H9 (cell line): ENCODE results near the gene CCDC70. TPM values are rescaled to one million over a fixed set of nuclear protein-coding genes. Genes with fewer than 3 reads are reported as not detected.

ENCODE experiments used
- DNase-seq: peaks from one replicate; pipeline ENCODE4 v3.0.0-alpha.2; 2017
- H2AFZ ChIP-seq: one replicate; pipeline ENCODE4 v1.6.1; 2013; ENCODE audit warnings: mild to moderate bottlenecking, low read length, control low read depth, moderate library complexity
- H2AK5ac ChIP-seq: 2 replicates; pipeline ENCODE4 v1.6.1; 2013; ENCODE audit warnings: low read length, control low read depth, mixed read lengths; ENCODE audit not compliant: insufficient read length
- H2BK120ac ChIP-seq: one replicate; pipeline ENCODE4 v1.6.1; 2013; ENCODE audit warnings: low read depth, mild to moderate bottlenecking, low read length, control low read depth, inconsistent platforms; ENCODE audit not compliant: poor library complexity, severe bottlenecking
- H2BK12ac ChIP-seq: 2 replicates; pipeline ENCODE4 v1.6.1; 2013; ENCODE audit warnings: low read length, control low read depth, mixed read lengths, low read depth; ENCODE audit not compliant: insufficient read length
- H2BK15ac ChIP-seq: 2 replicates; pipeline ENCODE4 v1.6.1; 2013; ENCODE audit warnings: low read depth, low read length, control low read depth
- H2BK20ac ChIP-seq: one replicate; pipeline ENCODE4 v1.6.1; 2013; ENCODE audit warnings: low read depth, mild to moderate bottlenecking, low read length, control low read depth, inconsistent platforms; ENCODE audit not compliant: poor library complexity, severe bottlenecking
- H2BK5ac ChIP-seq: 2 replicates; pipeline ENCODE4 v1.6.1; 2013; ENCODE audit warnings: low read length, control low read depth, mixed read lengths; ENCODE audit not compliant: insufficient read length
- H3K14ac ChIP-seq: 2 replicates; pipeline ENCODE4 v1.6.1; 2013; ENCODE audit warnings: low read length, control low read depth; ENCODE audit not compliant: insufficient read depth
- H3K18ac ChIP-seq: 2 replicates; pipeline ENCODE4 v1.6.1; 2013; ENCODE audit warnings: low read depth, mild to moderate bottlenecking, mixed read lengths, low read length, control low read depth; ENCODE audit not compliant: insufficient read length
- H3K23ac ChIP-seq: 2 replicates; pipeline ENCODE4 v1.6.1; 2013; ENCODE audit warnings: low read length, control low read depth, mixed read lengths, low read depth; ENCODE audit not compliant: insufficient read length
- H3K23me2 ChIP-seq: 2 replicates; pipeline ENCODE4 v1.6.1; 2013; ENCODE audit warnings: low read depth, mild to moderate bottlenecking, mixed read lengths, low read length, control low read depth; ENCODE audit not compliant: insufficient read length, poor library complexity, severe bottlenecking
- H3K27ac ChIP-seq: 2 replicates; pipeline ENCODE4 v1.5.1; 2013; ENCODE audit warnings: low read length, control low read depth, mixed read lengths, low read depth; ENCODE audit not compliant: insufficient read length
- H3K27me3 ChIP-seq: 2 replicates; pipeline ENCODE4 v1.6.1; 2013; ENCODE audit warnings: low read length, control low read depth, inconsistent platforms; ENCODE audit not compliant: insufficient read depth
- H3K4ac ChIP-seq: 2 replicates; pipeline ENCODE4 v1.6.1; 2013; ENCODE audit warnings: low read depth, mild to moderate bottlenecking, control low read depth, inconsistent platforms, low read length, moderate library complexity
- H3K4me1 ChIP-seq: 2 replicates; pipeline ENCODE4 v1.6.1; 2013; ENCODE audit warnings: low read length, control low read depth, inconsistent platforms; ENCODE audit not compliant: insufficient read depth
- H3K4me2 ChIP-seq: 2 replicates; pipeline ENCODE4 v1.6.1; 2013; ENCODE audit warnings: low read length, control low read depth, mixed read lengths; ENCODE audit not compliant: insufficient read length, insufficient read depth
- H3K56ac ChIP-seq: 2 replicates; pipeline ENCODE4 v1.6.1; 2013; ENCODE audit warnings: low read depth, mild to moderate bottlenecking, mixed read lengths, low read length, control low read depth; ENCODE audit not compliant: insufficient read length
- H3K79me1 ChIP-seq: 2 replicates; pipeline ENCODE4 v1.6.1; 2013; ENCODE audit warnings: low read depth, mild to moderate bottlenecking, moderate library complexity, low read length, control low read depth, inconsistent platforms; ENCODE audit not compliant: insufficient read depth, poor library complexity, severe bottlenecking
- H3K79me2 ChIP-seq: 2 replicates; pipeline ENCODE4 v1.6.1; 2013; ENCODE audit warnings: low read length, control low read depth, inconsistent platforms; ENCODE audit not compliant: insufficient read depth
- H3K9ac ChIP-seq: 2 replicates; pipeline ENCODE4 v1.6.1; 2013; ENCODE audit warnings: low read length, control low read depth, mixed read lengths; ENCODE audit not compliant: insufficient read length; ENCODE audit errors: extremely low read depth
- H3K9me3 ChIP-seq: one replicate; pipeline ENCODE4 v1.6.1; 2013; ENCODE audit warnings: low read depth, low read length, inconsistent platforms; ENCODE audit not compliant: control insufficient read depth
- H3T11ph ChIP-seq: one replicate; pipeline ENCODE4 v1.6.1; 2013; ENCODE audit warnings: mild to moderate bottlenecking, low read length, control low read depth, inconsistent platforms
- H4K20me1 ChIP-seq: one replicate; pipeline ENCODE4 v1.6.1; 2013; ENCODE audit not compliant: control insufficient read depth, insufficient read length, insufficient read depth
- H4K5ac ChIP-seq: 2 replicates; pipeline ENCODE4 v1.6.1; 2013; ENCODE audit warnings: low read depth, mild to moderate bottlenecking, mixed read lengths, low read length, control low read depth; ENCODE audit not compliant: insufficient read length
- H4K8ac ChIP-seq: replicated peaks from 2 replicates; pipeline ENCODE4 v1.6.1; 2013; ENCODE audit warnings: low read length, control low read depth, mixed read lengths, low read depth; ENCODE audit not compliant: insufficient read length
- H4K91ac ChIP-seq: 2 replicates; pipeline ENCODE4 v1.6.1; 2013; ENCODE audit warnings: low read depth, mild to moderate bottlenecking, moderate library complexity, mixed read lengths, low read length, control low read depth; ENCODE audit not compliant: insufficient read length
- H3K27ac Mint-ChIP-seq, 3 experiments: 2 replicates in 2 of 3; 3 replicates in 1 of 3; pipeline ENCODE4 v1.8.0; 2020 to 2021; ENCODE audit warnings: mixed read lengths in 3 of 3, mild to moderate bottlenecking in 1 of 3, moderate library complexity in 1 of 3
- H3K27me3 Mint-ChIP-seq: 2 replicates; pipeline ENCODE4 v1.8.0; 2021; ENCODE audit warnings: low read depth, mild to moderate bottlenecking, moderate library complexity, mixed read lengths
- H3K36me3 Mint-ChIP-seq, 3 experiments: 2 replicates in 2 of 3; 3 replicates in 1 of 3; pipeline ENCODE4 v1.8.0; 2020 to 2021; ENCODE audit warnings: low read depth in 3 of 3, mixed read lengths in 3 of 3; ENCODE audit not compliant: insufficient read depth in 1 of 3
- H3K4me1 Mint-ChIP-seq, 2 experiments: 2 replicates each; pipeline ENCODE4 v1.8.0; 2020; ENCODE audit warnings: mixed read lengths in 2 of 2
- H3K4me3 Mint-ChIP-seq, 2 experiments: 2 replicates in 1 of 2; 3 replicates in 1 of 2; pipeline ENCODE4 v1.8.0; 2020 to 2021; ENCODE audit warnings: mild to moderate bottlenecking in 2 of 2, mixed read lengths in 2 of 2, moderate library complexity in 1 of 2
- H3K9me3 Mint-ChIP-seq, 2 experiments: 2 replicates in 1 of 2; 3 replicates in 1 of 2; pipeline ENCODE4 v1.8.0; 2020; ENCODE audit warnings: mild to moderate bottlenecking in 2 of 2, mixed read lengths in 2 of 2, moderate library complexity in 1 of 2
- WGBS: extraction: QIAGEN DNeasy Blood & Tissue Kit; methylation state at CpG from one replicate; pipeline ENCODE4 v1.1.7; 2013; ENCODE audit warnings: missing lambda C conversion rate, low lambda C conversion rate, mixed read lengths; ENCODE audit not compliant: insufficient read length; ENCODE audit errors: extremely low coverage; 5-methylcytosine and 5-hydroxymethylcytosine counted together
- total RNA-seq: library from RNA; stranded (reverse); gene quantifications from 2 replicates; pipeline ENCODE4 v1.2.1, GENCODE V29; 2021
- TF ChIP-seq, protein P1 (sequence below): fragments of 200-600 bp; sonication (generic); conservative IDR thresholded peaks from 3 replicates; pipeline ENCODE4 v1.8.0; 2021; ENCODE audit warnings: antibody characterized with exemption, mild to moderate bottlenecking

CCDC70 gene
- total RNA-seq, 1 experiment from 2014 or later = not detected

DNA sequence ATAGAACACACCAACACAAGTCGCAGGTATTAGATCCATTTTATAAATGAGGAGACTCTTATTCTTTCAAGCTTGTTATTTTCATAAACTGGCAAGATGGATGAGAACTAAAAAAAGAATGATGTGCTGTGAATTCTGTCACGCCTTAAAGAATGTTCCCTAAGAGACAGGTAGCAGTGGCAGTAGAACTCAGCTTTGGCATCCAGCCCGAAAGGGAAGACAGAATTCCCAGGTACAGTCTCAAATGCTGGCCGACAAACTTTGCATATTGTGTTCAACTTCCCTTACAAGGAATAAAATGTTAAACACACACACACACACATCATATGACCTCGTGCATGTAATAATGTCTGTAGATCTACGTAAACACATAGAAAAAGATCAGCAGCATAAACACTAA, 20.0 kb upstream of the CCDC70 start:
- H2AFZ ChIP-seq = no peak overlapping the region
- no peak overlapping the region for H3K18ac ChIP-seq
- H3K23me2 ChIP-seq = no peaks in the 10 kb centered on the region
- no CpG with 5 or more reads among the region's 6 CpGs for WGBS
- DNase-seq = no peak
- TF ChIP-seq, protein P1, sequence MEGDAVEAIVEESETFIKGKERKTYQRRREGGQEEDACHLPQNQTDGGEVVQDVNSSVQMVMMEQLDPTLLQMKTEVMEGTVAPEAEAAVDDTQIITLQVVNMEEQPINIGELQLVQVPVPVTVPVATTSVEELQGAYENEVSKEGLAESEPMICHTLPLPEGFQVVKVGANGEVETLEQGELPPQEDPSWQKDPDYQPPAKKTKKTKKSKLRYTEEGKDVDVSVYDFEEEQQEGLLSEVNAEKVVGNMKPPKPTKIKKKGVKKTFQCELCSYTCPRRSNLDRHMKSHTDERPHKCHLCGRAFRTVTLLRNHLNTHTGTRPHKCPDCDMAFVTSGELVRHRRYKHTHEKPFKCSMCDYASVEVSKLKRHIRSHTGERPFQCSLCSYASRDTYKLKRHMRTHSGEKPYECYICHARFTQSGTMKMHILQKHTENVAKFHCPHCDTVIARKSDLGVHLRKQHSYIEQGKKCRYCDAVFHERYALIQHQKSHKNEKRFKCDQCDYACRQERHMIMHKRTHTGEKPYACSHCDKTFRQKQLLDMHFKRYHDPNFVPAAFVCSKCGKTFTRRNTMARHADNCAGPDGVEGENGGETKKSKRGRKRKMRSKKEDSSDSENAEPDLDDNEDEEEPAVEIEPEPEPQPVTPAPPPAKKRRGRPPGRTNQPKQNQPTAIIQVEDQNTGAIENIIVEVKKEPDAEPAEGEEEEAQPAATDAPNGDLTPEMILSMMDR = no peak
- no peak overlapping the region for H3K9ac ChIP-seq
- H3T11ph ChIP-seq = no peak overlapping the region
- H3K79me1 ChIP-seq = no peaks in the 10 kb centered on the region
- Mint-ChIP-seq H3K4me3 (no peak overlapping the region), H3K9me3 (peaks cover 0 to 3% of the 10 kb centered on the region in 2 experiments; a peak in 1 of 5 replicates), H3K27ac (no peak overlapping the region), H3K27me3 (peaks cover 1% of the 10 kb centered on the region), H3K36me3 (no peaks in the 10 kb centered on the region; a peak in 1 of 7 replicates), H3K4me1 (peaks cover 9 to 12% of the 10 kb centered on the region in 2 experiments)
- no peak overlapping the region for H3K4me2 ChIP-seq
- no peaks in the 10 kb centered on the region for H3K9me3 ChIP-seq
- no peaks in the 10 kb centered on the region for H3K27me3 ChIP-seq
- H2BK5ac ChIP-seq = no peak overlapping the region
- H3K27ac ChIP-seq = no peak overlapping the region
- H4K20me1 ChIP-seq = no peaks in the 10 kb centered on the region
- H3K56ac ChIP-seq = no peak overlapping the region
- H2AK5ac ChIP-seq = no peak overlapping the region
- H2BK20ac ChIP-seq = no peak overlapping the region
- H3K4me1 ChIP-seq = no peaks in the 10 kb centered on the region
- no peak overlapping the region for H4K91ac ChIP-seq
- no peak overlapping the region for H2BK12ac ChIP-seq
- no peak overlapping the region for H3K23ac ChIP-seq
- no peak overlapping the region for H3K4ac ChIP-seq
- H4K5ac ChIP-seq = no peak overlapping the region
- H2BK120ac ChIP-seq = no peak overlapping the region
- no peaks in the 10 kb centered on the region for H3K79me2 ChIP-seq
- no peak overlapping the region for H3K14ac ChIP-seq
- no peak overlapping the region for H4K8ac ChIP-seq
- no peak overlapping the region for H2BK15ac ChIP-seq
